Measurements from ENCODE around the gene VAV3.

VAV3 gene

GRCh38 chr1:107972391-107973180 is 7.6 kb upstream of the VAV3 start:
- no peak for DNase-seq

GRCh38 chr1:107966550-107966949 is 1.6 kb upstream of the VAV3 start:
- DNase-seq: no peak

- DNase-seq: no peak
These were observed 457 bp downstream of the VAV3 start for GRCh38 chr1:107964336-107965109.

GRCh38 chr1:107963601-107964335 is 1.2 kb downstream of the VAV3 start:
- DNase-seq: peak; percentile 50 to 71

- peak; percentile 9 to 20 for DNase-seq
These were observed 2.0 kb downstream of the VAV3 start for GRCh38 chr1:107963008-107963407.

- no peak for DNase-seq
These were observed 10.1 kb downstream of the VAV3 start for GRCh38 chr1:107954719-107955415.

- no peak for DNase-seq
These were observed 10.9 kb downstream of the VAV3 start for GRCh38 chr1:107954126-107954525.

GRCh38 chr1:107953556-107953955 is 11.4 kb downstream of the VAV3 start:
- peak; percentile 13 to 17 for DNase-seq

- DNase-seq: peak; percentile 21 to 22
These were observed 12.0 kb downstream of the VAV3 start for GRCh38 chr1:107952989-107953388.

GRCh38 chr1:107950464-107950863 is 14.5 kb downstream of the VAV3 start:
- DNase-seq: no peak

GRCh38 chr1:107949467-107950253 is 15.3 kb downstream of the VAV3 start:
- DNase-seq: no peak

- no peak for DNase-seq
These were observed 18.2 kb downstream of the VAV3 start for GRCh38 chr1:107946794-107947193.

- DNase-seq: no peak
These were observed 21.3 kb downstream of the VAV3 start for GRCh38 chr1:107943694-107944093.

GRCh38 chr1:107942814-107943213 is 22.2 kb downstream of the VAV3 start:
- peak in 1 of 2 experiments; percentile 10 for DNase-seq

GRCh38 chr1:107941531-107941930 is 23.4 kb downstream of the VAV3 start:
- DNase-seq: peak in 1 of 2 experiments; percentile 68

GRCh38 chr1:107941123-107941522 is 23.9 kb downstream of the VAV3 start:
- DNase-seq: peak; percentile 88 to 91

GRCh38 chr1:107940701-107941100 is 24.3 kb downstream of the VAV3 start:
- peak in 1 of 2 experiments; percentile 32 for DNase-seq

GRCh38 chr1:107940017-107940577 is 24.9 kb downstream of the VAV3 start:
- no peak for DNase-seq

GRCh38 chr1:107939256-107939655 is 25.7 kb downstream of the VAV3 start:
- DNase-seq: no peak

- DNase-seq: peak; percentile 72 to 79
These were observed 28.2 kb downstream of the VAV3 start for GRCh38 chr1:107936498-107937481.
